OCI-LY7 (cell line): ENCODE measurements around the gene KSR1. TPM values are rescaled to one million over a fixed set of nuclear protein-coding genes. Genes with fewer than 3 reads are reported as not detected.

ENCODE experiments used
- BruUV-seq: library from RNA; stranded (reverse); fragments of 400-500 nt; replicated peaks from 2 replicates; lab custom pipeline; 2021; lab: Mats Ljungman, UMichigan
- CTCF ChIA-PET: fragments of 300-600 bp; sonication (Branson Sonifier 250); formaldehyde crosslinking; loops from one replicate; lab custom pipeline; 2022; ENCODE audit warnings: antibody characterized with exemption; ENCODE audit not compliant: unreplicated experiment; lab: Charles Lee
- POLR2A ChIA-PET: fragments of 300-600 bp; sonication (Branson Sonifier 250); formaldehyde crosslinking; loops from one replicate; lab custom pipeline; 2022; ENCODE audit warnings: antibody characterized with exemption; lab: Charles Lee
- DNase-seq: peaks from one replicate; pipeline ENCODE4 v3.0.0-alpha.2; 2015; ENCODE audit warnings: low spot score
- H2AFZ ChIP-seq: fragments of 200-600 bp; sonication (generic), shearing (Covaris generic); 2 replicates; pipeline ENCODE4 v1.6.1; 2014; ENCODE audit warnings: mild to moderate bottlenecking, antibody characterized with exemption, low read length, moderate library complexity
- H3K27ac ChIP-seq: fragments of 200-600 bp; sonication (generic); 2 replicates; pipeline ENCODE4 v1.5.1; 2014; ENCODE audit warnings: mixed run types, low read depth, mild to moderate bottlenecking, moderate library complexity, low read length, inconsistent platforms; ENCODE audit not compliant: poor library complexity, severe bottlenecking
- H3K36me3 ChIP-seq: fragments of 200-600 bp; sonication (generic); 2 replicates; pipeline ENCODE4 v1.6.1; 2014; ENCODE audit warnings: mild to moderate bottlenecking, antibody characterized with exemption, low read length, moderate library complexity, mixed read lengths; ENCODE audit not compliant: insufficient read depth
- H3K4me1 ChIP-seq: fragments of 200-600 bp; sonication (generic); 2 replicates; pipeline ENCODE4 v1.5.1; 2014; ENCODE audit warnings: mild to moderate bottlenecking, low read length; ENCODE audit not compliant: insufficient read depth, poor library complexity, severe bottlenecking
- H3K4me2 ChIP-seq: fragments of 200-600 bp; sonication (generic); 2 replicates; pipeline ENCODE4 v1.6.1; 2014; ENCODE audit warnings: mild to moderate bottlenecking, low read length
- H3K4me3 ChIP-seq: fragments of 200-600 bp; sonication (generic); 2 replicates; pipeline ENCODE4 v1.5.1; 2014; ENCODE audit warnings: mild to moderate bottlenecking, low read depth, low read length; ENCODE audit not compliant: poor library complexity, severe bottlenecking
- H3K79me2 ChIP-seq: fragments of 200-600 bp; sonication (generic); 2 replicates; pipeline ENCODE4 v1.6.1; 2016; ENCODE audit warnings: low read depth, mild to moderate bottlenecking, low read length, moderate library complexity, mixed read lengths; ENCODE audit not compliant: insufficient read depth
- H3K9me2 ChIP-seq: fragments of 200-600 bp; sonication (generic); 2 replicates; pipeline ENCODE4 v1.6.1; 2016; ENCODE audit warnings: mild to moderate bottlenecking, low read length, mixed read lengths; ENCODE audit not compliant: insufficient read depth
- H3K9me3 ChIP-seq: fragments of 200-600 bp; sonication (generic); 2 replicates; pipeline ENCODE4 v1.6.1; 2014; ENCODE audit warnings: mild to moderate bottlenecking, mixed run types, low read length, mixed read lengths
- H4K20me1 ChIP-seq: fragments of 200-600 bp; sonication (generic); 2 replicates; pipeline ENCODE4 v1.6.1; 2014; ENCODE audit warnings: mild to moderate bottlenecking, antibody characterized with exemption, low read length, moderate library complexity, mixed read lengths; ENCODE audit not compliant: insufficient read depth
- CTCF ChIP-seq: fragments of 200-600 bp; sonication (generic); conservative IDR thresholded peaks from 2 replicates; pipeline ENCODE4 v1.5.1; 2014; ENCODE audit warnings: mild to moderate bottlenecking, antibody characterized with exemption, low read length, moderate library complexity, mixed read lengths
- EZH2phosphoT487 ChIP-seq: fragments of 200-600 bp; sonication (generic); IDR thresholded peaks from 2 replicates; pipeline ENCODE4 v1.6.1; 2018; ENCODE audit warnings: low read depth, borderline replicate concordance, mild to moderate bottlenecking, mixed run types, antibody characterized with exemption, low read length, moderate library complexity, mixed read lengths
- intact Hi-C: fragments of 100-400 bp; cut with micrococcal nuclease; formaldehyde crosslinking; loops from one replicate; pipeline ENCODE4 v1.10.0; 2022; ENCODE audit not compliant: unreplicated experiment
- total RNA-seq, 2 experiments: library from RNA; depleted of rRNA in 1 of 2; stranded (reverse); fragments of >200 nt in 1 of 2; shearing (Covaris generic) in 1 of 2; gene quantifications; 2 replicates each; pipeline ENCODE4 v1.2.3, GENCODE V29; 2014 to 2022

KSR1 gene
- total RNA-seq, 2 experiments from 2014 or later: 2.2 to 4.1 TPM

DNA sequence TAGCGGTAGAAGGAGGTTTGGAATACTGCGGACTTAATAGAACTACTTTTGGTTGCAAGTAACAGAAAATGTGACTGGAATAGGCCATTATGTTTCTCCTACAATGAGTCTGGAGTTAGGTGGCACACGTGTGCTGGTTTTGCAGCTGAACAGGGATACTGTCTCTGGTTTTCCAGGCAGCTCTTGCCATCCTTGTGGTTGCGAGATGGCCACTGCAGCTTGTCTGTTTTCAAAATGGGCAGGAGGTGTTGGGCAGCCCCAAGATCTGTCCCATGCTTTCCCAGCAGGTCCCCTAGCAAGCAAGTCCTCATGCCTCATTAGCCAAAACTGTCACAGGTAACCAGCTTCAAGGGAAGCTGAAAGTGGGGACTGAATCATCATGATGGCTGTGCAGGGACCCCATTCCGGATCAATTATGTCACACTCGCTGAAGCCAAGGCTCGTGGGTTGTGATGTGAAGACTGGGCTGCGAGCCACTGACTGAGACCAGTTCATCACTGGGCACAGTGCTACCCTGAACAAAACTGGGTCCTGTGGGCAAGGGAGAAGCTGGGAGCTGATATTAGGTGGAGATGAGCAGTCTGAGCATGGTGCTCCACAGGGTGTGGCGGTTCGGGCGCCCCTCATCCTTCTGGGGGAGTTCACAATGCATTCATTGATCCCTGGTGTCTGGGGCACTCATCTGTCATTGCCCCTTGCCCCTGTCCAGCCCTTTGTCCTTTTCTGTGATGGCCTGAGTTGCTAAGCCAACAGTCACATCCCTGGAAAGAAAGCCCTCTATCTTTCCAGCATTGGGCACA lies 82.1 kb downstream of the KSR1 start:
- Histone ChIP-seq H3K4me2 (no peak overlapping the region), H4K20me1 (no peaks in the 10 kb centered on the region), H3K4me1 (no peaks in the 10 kb centered on the region), H3K79me2 (no peaks in the 10 kb centered on the region), H2AFZ (no peak overlapping the region), H3K4me3 (no peak overlapping the region), H3K36me3 (no peaks in the 10 kb centered on the region), H3K9me2 (no peaks in the 10 kb centered on the region), H3K27ac (no peak overlapping the region), H3K9me3 (no peaks in the 10 kb centered on the region)
- no TSS peak for BruUV-seq
- ChIA-PET POLR2A (no interaction called here), CTCF (interaction anchor here (0.6 kb wide), 1 partner anchor 46 kb away, joined by 3 read pairs; no protein-coding TSS in a partner anchor)
- intact Hi-C loops: no loop called here
- no peak for DNase-seq
- no peak for TF ChIP-seq CTCF

- CTCF ChIA-PET: no interaction called here
- Histone ChIP-seq H3K9me2 (no peaks in the 10 kb centered on the region), H3K4me1 (peaks cover 1% of the 10 kb centered on the region), H3K9me3 (no peaks in the 10 kb centered on the region), H3K4me2 (no peak overlapping the region), H3K27ac (no peak overlapping the region), H4K20me1 (0 out of 2 replicates have a peak, but pooled peaks cover 3% of the 10 kb centered on the region), H3K4me3 (no peak overlapping the region), H2AFZ (no peak overlapping the region), H3K36me3 (no peaks in the 10 kb centered on the region), H3K79me2 (no peaks in the 10 kb centered on the region)
- intact Hi-C loops: no loop called here
- POLR2A ChIA-PET: interaction anchor here (0.5 kb wide), 1 partner anchor 61 kb away, joined by 3 read pairs; no protein-coding TSS in a partner anchor
- no TSS peak for BruUV-seq
- TF ChIP-seq EZH2phosphoT487 (no peak), CTCF (no peak)
- DNase-seq: no peak
These were observed 82.9 kb downstream of the KSR1 start for GRCh38 chr17:27539152-27539551.

- Histone ChIP-seq H3K79me2 (no peaks in the 10 kb centered on the region), H3K9me2 (no peaks in the 10 kb centered on the region), H3K9me3 (no peaks in the 10 kb centered on the region), H2AFZ (no peak overlapping the region), H3K36me3 (no peaks in the 10 kb centered on the region), H3K4me3 (no peak overlapping the region), H3K4me1 (peaks cover 8% of the 10 kb centered on the region), H3K4me2 (no peak overlapping the region), H3K27ac (no peak overlapping the region), H4K20me1 (0 out of 2 replicates have a peak, but pooled peaks cover 5% of the 10 kb centered on the region)
- POLR2A ChIA-PET: interaction anchor here (0.5 kb wide), 1 partner anchor 60 kb away, joined by 3 read pairs; no protein-coding TSS in a partner anchor
- no peak for DNase-seq
- intact Hi-C loops: no loop called here
- BruUV-seq: no TSS peak
- CTCF ChIA-PET: no interaction called here
- no peak for TF ChIP-seq EZH2phosphoT487
- no peak for TF ChIP-seq CTCF
These were observed 83.6 kb downstream of the KSR1 start for GRCh38 chr17:27539794-27540317.
